Mesothelial cell of epicardium (in vitro differentiated cells): Measurements from ENCODE around the gene UBL7. TPM values are rescaled to one million over a fixed set of nuclear protein-coding genes. Genes with fewer than 3 reads are reported as not detected.

ENCODE experiments used
- DNase-seq, 2 experiments: peaks; one replicate each; pipeline ENCODE4 v3.0.0; 2021; ENCODE audit warnings: low spot score in 2 of 2; ENCODE audit not compliant: unreplicated experiment in 2 of 2
- H3K27ac Mint-ChIP-seq: 2 replicates; pipeline ENCODE4 v1.8.0; 2021; ENCODE audit warnings: mixed read lengths
- H3K27me3 Mint-ChIP-seq: 2 replicates; pipeline ENCODE4 v1.8.0; 2021; ENCODE audit warnings: low read depth, mixed read lengths
- H3K36me3 Mint-ChIP-seq: 2 replicates; pipeline ENCODE4 v1.8.0; 2021; ENCODE audit warnings: mixed read lengths
- H3K4me1 Mint-ChIP-seq: 2 replicates; pipeline ENCODE4 v1.8.0; 2021; ENCODE audit warnings: mixed read lengths
- H3K4me3 Mint-ChIP-seq: 2 replicates; pipeline ENCODE4 v1.8.0; 2021; ENCODE audit warnings: mild to moderate bottlenecking, moderate library complexity, mixed read lengths
- H3K9me3 Mint-ChIP-seq: 2 replicates; pipeline ENCODE4 v1.8.0; 2021; ENCODE audit warnings: mixed read lengths
- CTCF ChIP-seq: fragments of 200-600 bp; sonication (generic); IDR thresholded peaks from one replicate; pipeline ENCODE4 v1.5.0; 2021; ENCODE audit warnings: antibody characterized with exemption; ENCODE audit not compliant: unreplicated experiment
- total RNA-seq: library from RNA; stranded (reverse); gene quantifications from 3 replicates; pipeline ENCODE4 v1.2.1, GENCODE V29; 2021

UBL7 gene
- total RNA-seq, 1 donor from 2014 or later = 43.2 TPM

- Mint-ChIP-seq H3K4me1 (peaks cover 13% of the 10 kb centered on the region), H3K4me3 (no peak overlapping the region), H3K27ac (no peak overlapping the region), H3K36me3 (peaks cover 36% of the 10 kb centered on the region), H3K27me3 (no peaks in the 10 kb centered on the region), H3K9me3 (no peaks in the 10 kb centered on the region)
- TF ChIP-seq CTCF = no peak
- DNase-seq = no peak
Observed at GRCh38 chr15:74445816-74446763, 14.9 kb downstream of the UBL7 start.

- DNase-seq = no peak
- H3K9me3 Mint-ChIP-seq = no peaks in the 10 kb centered on the region
- H3K27ac Mint-ChIP-seq = no peak overlapping the region
Observed at GRCh38 chr15:74444106-74445062, 16.6 kb downstream of the UBL7 start.

GRCh38 chr15:74443100-74443909 lies 17.7 kb downstream of the UBL7 start:
- peak overlapping the region; percentile 35 for H3K27ac Mint-ChIP-seq
- peaks cover 23% of the 10 kb centered on the region for H3K36me3 Mint-ChIP-seq
- H3K27me3 Mint-ChIP-seq = no peaks in the 10 kb centered on the region
- no peaks in the 10 kb centered on the region for H3K9me3 Mint-ChIP-seq
- H3K4me1 Mint-ChIP-seq = peaks cover 13% of the 10 kb centered on the region
- no peak for TF ChIP-seq CTCF
- no peak for DNase-seq
- H3K4me3 Mint-ChIP-seq = no peak overlapping the region

More at GRCh38 chr15:74444106-74445062, 16.6 kb downstream of the UBL7 start:
- no peak overlapping the region for H3K4me3 Mint-ChIP-seq
- H3K27me3 Mint-ChIP-seq = no peaks in the 10 kb centered on the region
- H3K4me1 Mint-ChIP-seq = peaks cover 13% of the 10 kb centered on the region
- no peak for TF ChIP-seq CTCF
- peaks cover 31% of the 10 kb centered on the region for H3K36me3 Mint-ChIP-seq

- no peak overlapping the region for H3K4me3 Mint-ChIP-seq
- DNase-seq = no peak
- H3K9me3 Mint-ChIP-seq = no peaks in the 10 kb centered on the region
- no peaks in the 10 kb centered on the region for H3K27me3 Mint-ChIP-seq
- no peak overlapping the region for H3K27ac Mint-ChIP-seq
- peaks cover 16% of the 10 kb centered on the region for H3K36me3 Mint-ChIP-seq
- no peak for TF ChIP-seq CTCF
- H3K4me1 Mint-ChIP-seq = peaks cover 13% of the 10 kb centered on the region
Observed at GRCh38 chr15:74442604-74443003, 18.4 kb downstream of the UBL7 start.

- peaks cover 14% of the 10 kb centered on the region for H3K36me3 Mint-ChIP-seq
- no peak for DNase-seq
- H3K27me3 Mint-ChIP-seq = no peaks in the 10 kb centered on the region
- H3K4me1 Mint-ChIP-seq = peaks cover 13% of the 10 kb centered on the region
- TF ChIP-seq CTCF = no peak
- H3K9me3 Mint-ChIP-seq = no peaks in the 10 kb centered on the region
- H3K27ac Mint-ChIP-seq = no peak overlapping the region
- H3K4me3 Mint-ChIP-seq = no peak overlapping the region
Observed at GRCh38 chr15:74442063-74442462, 18.9 kb downstream of the UBL7 start.
